DMS153 treated with DMSO at 0.1 percent for 48 hours (cell line): ENCODE measurements around the gene OGN.

Source experiments
- DNase-seq: peaks from one replicate; lab custom pipeline; 2025; ENCODE audit not compliant: unreplicated experiment; lab: John Stamatoyannopoulos, UW

OGN gene

GRCh38 chr9:92349771-92350739, 54.3 kb downstream of the OGN start:
- DNase-seq = no peak

GRCh38 chr9:92345582-92345981, 58.8 kb downstream of the OGN start:
- DNase-seq = no peak

DNA sequence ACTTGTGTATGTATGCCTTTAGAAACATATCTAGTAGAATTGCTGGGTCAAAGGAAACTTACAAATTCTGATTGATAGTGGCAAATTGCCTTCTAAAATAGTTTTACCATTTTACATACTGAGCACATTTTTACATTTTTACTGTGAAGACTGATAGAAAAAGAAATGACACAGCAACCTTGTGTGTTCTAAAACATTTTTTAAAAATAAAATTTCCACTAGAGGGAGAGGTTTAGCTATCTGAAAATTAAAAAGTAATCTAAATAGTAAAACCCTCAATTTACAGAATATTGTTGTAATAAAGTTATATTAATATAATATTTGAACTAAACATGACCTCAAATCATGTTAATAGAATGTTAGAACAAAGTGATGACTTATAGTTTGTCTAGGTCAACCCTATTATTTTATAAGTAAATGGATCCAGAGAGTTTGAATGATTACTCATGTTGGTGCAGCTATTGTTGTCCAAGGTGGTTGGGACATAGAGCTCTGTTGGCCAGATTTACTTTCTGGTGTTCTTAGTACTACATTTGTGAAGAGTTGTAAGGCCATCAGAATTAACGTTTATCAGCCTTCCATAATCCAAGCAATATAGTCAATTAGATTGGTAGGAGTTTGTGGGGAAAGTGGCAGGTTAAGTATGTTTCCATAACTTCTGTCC, 61.4 kb downstream of the OGN start:
- DNase-seq = no peak

DNA sequence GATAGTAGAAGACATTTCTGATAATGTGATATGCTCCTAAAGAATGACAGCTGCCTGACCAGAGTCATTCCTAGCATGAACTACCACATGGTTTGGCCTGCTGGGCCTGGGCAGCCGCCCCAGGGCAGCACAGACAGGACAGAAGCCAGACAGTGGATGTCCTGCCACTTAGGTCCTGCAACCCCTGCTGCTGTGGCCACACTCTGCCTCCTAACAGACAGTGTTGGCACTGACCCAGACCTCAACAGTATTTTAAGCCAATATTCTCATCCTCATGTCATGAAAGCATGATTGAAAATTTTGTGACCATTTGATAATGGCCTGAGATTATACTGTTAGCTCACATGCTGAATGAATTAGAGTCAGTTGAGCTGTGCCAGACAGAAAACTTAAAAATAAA, 62.8 kb downstream of the OGN start:
- DNase-seq = no peak

- no peak for DNase-seq
Observed at GRCh38 chr9:92333282-92333634, 71.1 kb downstream of the OGN start.
